Activated CD4-positive, alpha-beta T cell treated with anti-CD3 and anti-CD28 coated beads, Interleukin-2, amount 10 ng/mL, durations not matched to agents 24 days and 14 days (primary cell): ENCODE data around the gene SERPINB1. TPM values are rescaled to one million over a fixed set of nuclear protein-coding genes. Genes with fewer than 3 reads are reported as not detected.

ENCODE experiments used
- total RNA-seq: library from RNA; stranded (reverse); gene quantifications from 2 replicates; pipeline ENCODE4 v1.2.3, GENCODE V29; 2022

SERPINB1 gene
- total RNA-seq, 1 donor from 2014 or later, result 79.9 TPM

Other genes starting within 250 kb of the SERPINB1 start
- 0.07 and 0.14 TPM in 2 replicates for gene MYLK4, start 90.9 kb downstream of the SERPINB1 start, total RNA-seq
- 49.3 and 50.5 TPM in 2 replicates for gene WRNIP1, start 76.5 kb downstream of the SERPINB1 start, total RNA-seq
- gene SERPINB9, start 61.4 kb upstream of the SERPINB1 start, total RNA-seq, result 81.3 and 83.8 TPM in 2 replicates
- 33.1 and 36.2 TPM in 2 replicates for gene SERPINB6, start 129.7 kb upstream of the SERPINB1 start, total RNA-seq
- gene NQO2, start 158.0 kb upstream of the SERPINB1 start, total RNA-seq, result 29.1 and 34.0 TPM in 2 replicates
- 17.0 and 17.9 TPM in 2 replicates for gene RIPK1, start 226.6 kb upstream of the SERPINB1 start, total RNA-seq